CD4-positive, alpha-beta T cell treated with Interferon alpha-2 for 1 hour (primary cell): ENCODE results near the gene HRK.

ENCODE experiments used
- DNase-seq, 2 donors: peaks; one replicate each; pipeline ENCODE4 v3.0.0-alpha.2; 2020 to 2022

Gene HRK

DNA sequence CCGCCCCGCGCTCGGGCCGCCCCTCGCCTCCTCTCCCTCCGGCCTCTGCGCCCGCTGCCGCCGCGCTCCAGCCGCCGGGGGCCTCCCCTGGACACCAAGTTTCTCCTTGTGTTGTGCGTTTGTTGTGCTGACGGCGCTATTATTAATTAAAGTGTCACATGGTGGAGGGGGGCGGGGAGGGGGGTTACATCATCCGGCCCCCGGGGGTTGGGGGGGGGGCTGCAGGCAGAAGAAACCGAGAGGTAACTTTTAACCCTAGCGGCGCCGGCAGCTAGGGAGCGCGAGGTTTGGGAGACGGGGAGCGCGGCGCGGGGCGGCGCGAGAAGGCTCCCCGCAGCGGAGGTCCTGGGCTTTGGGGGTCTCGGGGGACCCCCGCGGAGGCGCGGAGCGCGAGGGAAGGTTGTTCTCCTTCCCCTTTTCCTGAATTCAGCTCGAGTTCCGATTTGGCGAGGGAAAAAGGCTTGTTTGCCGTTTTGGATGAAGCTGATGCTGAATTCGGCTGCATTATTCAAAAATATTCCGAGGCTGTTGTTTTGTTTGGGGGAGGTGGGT lies at the start of gene HRK:
Gene HRK, minus strand, starts transcription at position 117 of the 552 bp plus-strand sequence. CDS start 134 bp downstream, outside the sequence.
- no peak for DNase-seq

DNA sequence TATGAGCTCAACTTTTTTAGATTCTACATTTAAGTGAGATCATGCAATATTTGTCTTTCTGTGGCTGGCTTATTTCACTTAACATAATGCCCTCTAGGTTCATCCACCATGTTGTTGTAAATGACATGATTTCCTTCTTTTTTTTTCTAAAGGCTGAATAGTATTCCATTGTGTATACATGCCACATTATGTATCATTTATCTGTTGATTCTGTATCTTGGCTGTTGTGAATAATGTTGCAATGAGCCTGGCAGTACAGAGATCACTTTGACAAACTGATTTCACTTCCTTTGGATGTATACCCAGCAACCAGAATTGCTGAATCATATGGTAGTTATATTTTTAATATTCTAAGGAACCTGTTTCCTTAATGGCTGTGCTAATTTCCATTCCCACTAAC lies 48.6 kb upstream of the HRK start:
- DNase-seq = no peak

DNA sequence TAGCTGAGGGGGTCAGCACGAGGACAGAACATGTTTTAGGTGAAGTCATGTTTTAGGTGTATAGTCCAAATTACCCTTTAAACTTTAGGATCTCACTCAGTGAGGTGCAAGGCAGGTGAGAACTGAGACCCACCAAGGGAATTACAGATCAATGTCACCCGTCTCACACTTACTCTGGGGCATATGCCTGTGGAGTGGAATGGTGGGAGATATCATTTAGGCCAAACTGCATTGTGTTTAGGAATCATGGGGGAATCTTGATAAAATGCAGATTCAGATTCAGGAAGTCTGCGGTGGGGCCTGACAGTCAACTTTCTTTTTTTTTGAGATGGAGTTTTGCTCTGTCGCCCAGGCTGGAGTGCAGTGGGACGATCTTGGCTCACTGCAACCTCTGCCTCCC lies 47.3 kb upstream of the HRK start:
- DNase-seq = no peak

DNA sequence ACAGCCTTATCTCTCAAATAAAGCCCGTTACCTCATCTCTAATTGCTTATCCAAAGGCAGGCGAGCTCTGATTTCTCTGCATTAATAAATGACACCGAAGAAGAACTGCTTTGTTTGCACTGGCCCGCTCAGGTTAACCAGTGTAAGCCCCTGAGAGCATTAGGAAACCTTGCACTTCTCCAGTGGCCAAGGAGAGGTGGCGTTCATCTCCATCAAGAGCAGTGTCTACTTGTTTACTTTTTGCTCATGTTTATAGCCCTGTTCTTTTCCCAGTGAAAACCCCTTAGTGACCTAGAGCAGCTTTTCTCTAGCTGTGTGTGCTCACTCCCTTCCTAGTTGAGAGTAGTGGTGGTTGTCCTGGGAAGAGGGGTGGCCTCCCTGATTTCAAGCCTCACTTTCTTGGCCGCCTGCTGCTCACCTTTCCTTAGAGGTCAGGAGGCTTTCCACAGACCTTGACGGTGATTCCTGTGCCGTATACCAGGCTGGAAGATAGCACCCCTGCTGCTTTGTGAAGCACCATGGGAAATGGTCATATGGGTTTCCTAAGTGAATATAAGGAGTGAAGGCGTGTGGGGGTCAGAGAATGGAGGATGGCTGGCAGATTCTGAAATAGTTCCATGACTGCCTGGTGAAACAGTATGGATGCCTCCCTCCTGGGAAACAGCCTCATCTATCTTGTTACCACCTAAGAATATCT lies 46.2 kb upstream of the HRK start:
- DNase-seq = no peak

DNA sequence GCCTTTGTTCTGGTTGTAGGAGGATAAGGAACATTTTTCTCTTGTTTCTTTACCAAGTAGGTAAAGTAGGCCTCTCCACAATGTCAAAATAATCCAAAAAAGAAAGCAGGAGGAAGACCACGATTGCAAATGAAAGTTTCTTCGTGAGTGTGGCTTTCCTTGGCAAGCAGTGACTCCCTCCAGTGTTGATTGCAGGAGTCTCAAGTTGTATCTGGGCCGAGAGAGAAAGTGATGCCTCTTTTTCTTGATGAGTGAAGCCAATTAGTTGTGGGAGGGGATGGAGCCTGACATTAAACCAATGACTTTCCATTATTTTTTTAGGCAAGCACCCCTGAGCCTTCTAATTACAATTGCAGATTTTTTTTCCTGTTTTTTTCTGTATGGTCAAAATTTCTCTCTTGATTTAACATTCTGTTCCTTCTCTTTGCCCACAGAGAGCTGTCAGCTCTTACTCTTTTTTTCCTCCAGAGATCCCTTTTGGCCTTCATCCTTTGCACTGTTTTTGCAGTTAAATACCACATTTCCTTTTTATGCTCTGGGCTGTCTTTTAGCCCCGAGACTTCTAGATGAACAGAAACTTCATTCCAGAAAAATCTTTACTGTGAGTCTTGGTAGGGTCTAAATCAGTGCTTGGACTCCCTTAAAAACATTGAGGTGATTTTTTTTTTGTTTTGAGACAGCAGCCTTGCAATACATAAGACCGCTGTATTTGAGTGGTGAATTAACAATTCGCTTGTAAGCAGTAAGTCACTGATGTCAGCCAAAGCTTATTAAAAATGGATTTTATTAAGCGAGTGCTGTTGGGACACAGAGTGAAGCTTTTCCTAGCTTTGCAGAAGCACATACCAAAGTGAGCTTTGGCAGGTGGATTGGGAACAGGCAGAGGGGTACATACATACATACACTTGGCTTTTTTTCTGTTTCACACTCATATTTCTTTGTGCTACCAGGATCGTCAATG lies 45.3 kb upstream of the HRK start:
- no peak for DNase-seq

DNA sequence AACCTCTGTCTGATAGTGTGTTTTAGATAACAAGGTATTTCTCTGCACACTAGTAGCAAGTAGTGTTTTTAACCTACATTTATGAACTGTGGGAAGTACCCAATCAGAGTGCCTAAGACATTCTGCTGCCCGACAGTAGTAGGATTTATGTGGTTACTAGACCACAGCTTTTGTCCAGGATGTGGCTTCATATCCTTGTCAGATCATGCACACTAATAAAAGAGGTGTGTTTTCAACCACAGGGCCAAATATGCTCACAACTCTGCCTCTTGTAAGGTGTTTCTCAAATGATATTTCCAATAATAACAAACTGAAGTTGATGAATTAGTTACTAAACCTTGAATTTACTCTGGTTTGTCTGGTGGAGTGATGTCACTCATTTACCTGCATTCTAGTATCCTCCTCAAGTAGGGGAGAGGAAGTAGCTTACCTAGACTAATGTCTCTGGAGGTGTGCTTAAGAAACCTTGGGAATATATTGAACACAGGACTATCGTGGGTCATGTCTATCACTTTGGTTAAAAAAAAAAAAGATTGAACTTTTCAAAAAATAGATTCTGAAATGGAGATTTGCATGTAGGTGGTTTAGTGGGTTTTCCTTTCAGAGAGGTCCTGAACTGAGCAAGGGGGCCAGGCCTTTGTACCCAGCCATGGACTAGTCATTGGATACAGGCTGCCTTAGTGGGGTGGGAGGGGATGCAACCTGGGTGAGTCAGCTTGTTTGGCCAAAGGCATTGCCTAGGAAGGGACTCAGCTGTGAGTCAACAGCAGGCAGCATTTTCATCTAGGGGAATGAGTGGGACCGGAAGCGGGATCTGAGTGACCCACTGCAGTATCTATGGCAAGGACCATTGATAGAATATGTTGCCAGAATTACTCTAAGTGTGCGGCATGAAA lies 43.6 kb upstream of the HRK start:
- DNase-seq = peak; percentile 58 to 84

DNA sequence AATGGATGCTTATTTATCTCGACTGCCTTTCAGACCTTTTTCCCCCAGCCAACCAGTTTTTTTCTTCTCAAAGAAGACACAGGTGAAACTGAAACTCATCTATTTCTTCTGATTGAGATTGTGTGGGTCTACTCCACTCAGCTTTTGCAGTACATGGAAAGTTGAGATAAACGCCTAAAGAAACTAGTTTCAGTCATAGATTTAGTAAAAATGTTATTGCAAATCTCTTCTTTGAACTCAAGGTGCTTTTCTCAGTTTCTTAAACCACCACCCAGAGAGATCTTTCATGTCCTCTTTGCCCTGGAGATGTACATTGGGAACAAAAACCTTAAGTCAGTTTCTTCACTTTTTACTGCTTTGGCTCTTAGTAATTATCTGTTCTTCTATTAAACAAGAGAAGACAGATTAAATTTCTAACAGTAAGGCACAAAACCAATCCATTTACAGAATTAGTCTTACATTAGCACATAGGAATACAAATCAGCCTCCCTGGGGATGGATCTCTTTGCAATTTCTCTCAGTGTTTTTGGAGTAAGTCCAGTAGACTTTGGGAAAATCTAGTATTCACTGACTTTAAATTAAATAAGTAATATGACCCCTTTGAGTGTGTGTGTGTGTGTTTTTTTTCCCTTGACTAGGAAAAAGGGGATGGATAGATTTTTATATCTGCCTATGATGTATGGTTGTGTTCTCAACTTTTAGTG lies 41.1 kb upstream of the HRK start:
- peak in 1 of 2 donors; percentile 34 for DNase-seq

DNA sequence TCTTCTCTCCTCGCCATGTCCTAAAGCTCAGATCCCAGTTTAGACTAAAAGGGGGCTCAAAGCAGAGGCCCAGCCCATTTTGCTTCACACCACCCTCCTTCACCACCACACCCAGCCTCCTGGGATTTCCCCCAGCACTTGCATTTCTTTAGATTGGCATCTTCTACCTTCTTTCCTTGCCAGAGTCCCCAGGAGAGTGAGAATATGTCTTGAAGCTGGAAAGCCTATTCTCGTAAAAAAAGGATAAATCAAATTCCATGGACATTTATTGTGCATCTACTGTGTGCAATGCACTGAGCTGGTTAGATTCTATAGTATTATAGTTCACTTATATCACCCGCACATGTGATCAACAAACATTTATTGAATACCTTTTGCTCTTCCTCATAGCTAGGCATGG lies 39.7 kb upstream of the HRK start:
- DNase-seq = no peak

DNA sequence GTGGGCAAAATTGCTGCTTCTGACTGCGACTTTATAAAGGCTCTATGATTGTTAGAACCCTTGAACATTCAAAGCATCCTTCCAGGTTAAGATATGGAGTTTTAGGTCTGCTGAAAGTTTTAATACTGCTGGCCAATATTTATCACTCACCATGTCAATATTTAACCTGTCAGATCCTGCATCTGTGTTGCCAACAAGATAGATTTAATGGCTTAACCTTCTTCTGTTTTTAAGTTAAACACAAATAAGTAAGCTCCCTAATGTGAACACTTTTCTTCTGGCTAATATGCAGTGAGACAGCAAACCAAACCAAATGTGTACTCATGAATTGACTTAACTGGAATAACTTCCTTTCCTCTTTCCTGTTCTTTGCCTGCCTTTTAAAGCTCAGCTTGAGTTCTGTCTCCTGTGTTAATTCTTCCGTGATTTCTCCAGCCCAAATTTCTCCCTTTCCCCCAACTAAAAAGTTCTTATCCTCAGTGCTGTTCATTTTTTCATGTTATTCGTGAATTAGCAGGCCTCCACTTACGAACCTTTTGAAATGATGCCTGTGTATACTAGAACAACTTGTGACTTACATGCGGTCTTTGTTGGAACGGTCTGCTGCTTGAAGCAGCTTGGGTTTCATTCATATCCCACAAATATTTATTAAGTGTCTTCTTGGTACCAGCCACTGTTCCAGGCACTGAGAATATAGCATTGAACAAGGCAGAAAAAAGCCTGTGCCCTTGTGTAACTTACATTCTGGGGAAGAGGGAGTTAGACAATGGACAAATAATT lies 38.7 kb upstream of the HRK start:
- no peak for DNase-seq

DNA sequence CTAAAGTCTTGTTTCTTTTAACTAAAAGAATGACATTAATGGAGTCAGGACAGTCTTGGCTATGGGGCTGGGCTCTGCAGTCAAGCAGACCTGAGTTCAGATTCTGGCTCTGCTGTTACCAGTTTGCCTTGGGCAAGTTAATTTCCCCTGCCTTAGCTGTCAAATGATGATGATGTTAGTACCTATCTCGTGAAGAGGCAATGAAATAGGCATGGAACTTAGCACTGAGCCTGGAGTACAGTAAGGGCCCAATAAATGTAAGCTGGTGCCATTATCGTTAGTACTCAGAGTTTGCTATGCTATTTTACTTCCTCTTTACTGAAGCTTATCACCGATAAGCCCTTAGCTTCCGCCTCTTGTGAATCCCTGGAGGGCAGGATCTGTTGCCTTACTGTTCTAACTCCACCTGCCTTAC lies 38.0 kb upstream of the HRK start:
- no peak for DNase-seq

DNA sequence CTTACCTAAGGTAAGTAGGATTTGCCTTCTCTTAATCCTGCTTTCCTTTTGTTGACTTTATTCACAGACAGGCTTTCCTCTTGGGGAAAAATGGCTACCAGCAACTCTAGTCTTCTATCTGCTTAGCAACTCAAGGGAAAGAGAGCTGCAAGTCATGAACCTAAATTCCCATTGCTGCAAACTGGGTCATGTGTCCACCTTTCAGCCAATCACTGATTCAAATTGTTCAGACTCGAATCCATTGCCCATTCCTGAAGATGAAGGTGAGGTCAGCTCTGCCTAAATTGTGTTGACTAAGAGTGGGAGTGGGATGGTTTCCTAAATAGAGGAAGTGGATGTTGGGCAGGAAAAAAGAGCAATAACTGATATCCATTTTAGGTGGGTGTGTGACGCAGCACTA lies 37.2 kb upstream of the HRK start:
- no peak for DNase-seq

DNA sequence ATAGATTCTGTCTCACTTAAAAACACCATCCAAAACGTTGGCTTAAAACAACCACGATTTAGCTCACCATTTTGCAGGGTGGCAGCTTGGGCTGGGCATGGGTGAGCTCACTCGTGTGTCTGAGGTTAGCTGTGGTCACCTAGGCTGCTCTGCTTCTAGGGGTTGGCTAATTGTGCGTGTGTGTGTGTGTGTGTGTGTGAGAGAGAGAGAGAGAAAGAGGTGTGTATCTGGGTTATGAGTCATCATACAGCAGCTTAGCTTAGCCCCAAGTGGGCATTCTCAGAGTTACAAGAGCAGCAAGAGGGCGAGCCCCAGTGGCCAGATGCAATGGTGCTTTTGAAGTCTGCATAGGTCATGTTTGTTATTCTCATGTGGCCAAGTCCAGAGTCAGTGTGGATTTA lies 35.5 kb upstream of the HRK start:
- DNase-seq = peak; percentile 56 to 67

DNA sequence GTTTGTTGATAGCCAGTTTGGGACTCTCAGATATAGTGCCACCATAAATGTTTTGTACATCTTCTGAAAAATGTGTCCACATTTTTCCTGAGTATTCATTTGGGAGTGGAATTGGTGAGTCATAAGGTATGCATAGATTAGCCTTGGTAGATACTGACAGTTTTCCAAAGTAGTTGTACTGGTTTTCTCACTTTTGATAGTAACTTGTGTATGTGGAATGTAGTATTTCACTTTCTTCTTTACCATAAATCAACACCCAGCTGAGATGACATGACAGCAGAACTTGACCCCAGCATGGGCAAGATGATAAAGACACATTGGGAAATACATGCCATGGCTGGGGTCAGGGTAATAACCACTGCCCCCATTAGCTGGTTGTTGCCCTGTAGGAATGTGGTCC lies 34.9 kb upstream of the HRK start:
- DNase-seq = no peak

DNA sequence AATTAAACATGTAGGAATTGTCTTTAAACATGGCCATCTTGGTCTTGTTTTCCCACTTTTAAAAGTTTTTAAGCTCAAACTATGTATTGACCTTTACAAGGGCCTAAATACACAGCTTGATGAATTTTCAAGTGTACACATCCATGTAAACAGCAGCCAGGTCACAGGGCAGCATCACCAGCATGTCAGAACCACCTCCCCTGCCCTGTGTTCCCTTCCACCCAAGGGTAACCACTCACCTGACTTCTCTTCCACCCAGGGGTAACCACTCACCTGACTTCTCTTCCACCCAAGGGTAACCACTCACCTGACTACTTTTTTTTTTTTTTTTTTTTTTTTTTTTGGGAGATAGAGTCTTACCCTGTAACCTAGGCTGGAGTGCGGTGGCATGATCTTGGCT lies 34.1 kb upstream of the HRK start:
- DNase-seq = no peak

DNA sequence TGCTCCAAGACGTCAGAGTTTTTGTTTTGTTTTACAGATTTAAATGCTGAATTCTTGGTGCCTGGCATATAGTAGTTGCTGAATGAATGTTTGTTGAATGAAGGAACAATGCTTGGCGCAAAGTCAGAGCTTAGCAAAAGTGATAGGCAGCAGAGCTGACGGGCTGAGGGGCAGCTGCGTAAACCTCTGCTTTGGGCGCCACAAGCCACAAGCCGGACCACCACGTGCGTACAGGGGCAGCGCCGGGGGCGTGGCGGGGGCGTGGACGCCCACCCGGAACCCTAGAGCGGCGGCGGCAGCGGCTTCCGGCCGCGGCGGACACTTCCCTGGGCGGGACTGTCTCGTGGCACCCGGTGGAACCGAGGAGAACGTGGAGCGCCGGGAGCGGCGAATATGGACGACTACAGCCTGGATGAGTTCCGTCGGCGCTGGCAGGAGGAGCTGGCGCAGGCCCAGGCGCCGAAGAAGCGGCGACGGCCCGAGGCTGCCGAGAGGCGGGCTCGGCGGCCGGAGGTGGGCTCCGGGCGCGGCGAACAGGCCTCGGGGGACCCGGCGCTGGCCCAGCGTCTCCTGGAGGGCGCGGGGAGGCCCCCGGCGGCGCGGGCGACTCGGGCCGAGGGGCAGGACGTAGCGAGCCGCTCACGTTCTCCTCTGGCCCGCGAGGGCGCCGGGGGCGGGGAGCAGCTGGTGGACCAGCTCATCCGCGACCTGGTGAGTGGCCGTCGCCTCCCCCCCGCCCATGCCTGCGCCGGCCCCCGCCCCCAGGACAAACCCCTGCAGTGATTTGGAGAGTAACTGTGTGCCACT lies 29.6 kb upstream of the HRK start, which contains the start of gene FBXW8:
Gene FBXW8, plus strand, starts transcription at position 306 of the 807 bp plus-strand sequence. Its CDS starts 88 bp downstream, at position 394.
- peak; percentile 54 to 68 for DNase-seq

DNA sequence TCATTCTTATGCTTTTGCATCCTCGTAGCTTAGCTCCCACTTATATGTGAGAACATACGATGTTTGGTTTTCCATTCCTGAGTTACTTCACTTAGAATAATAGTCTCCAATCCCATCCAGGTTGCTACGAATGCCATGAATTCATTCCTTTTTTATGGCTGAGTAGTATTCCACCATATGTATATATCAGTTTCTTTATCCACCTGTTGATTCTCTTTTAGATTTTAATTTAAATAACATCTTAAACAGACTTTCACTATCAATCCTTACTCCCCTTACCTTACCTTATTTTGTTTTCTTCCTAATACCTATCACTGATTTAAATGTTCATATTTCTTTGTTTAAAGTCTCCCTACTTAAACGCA lies 29.0 kb upstream of the HRK start:
- no peak for DNase-seq

DNA sequence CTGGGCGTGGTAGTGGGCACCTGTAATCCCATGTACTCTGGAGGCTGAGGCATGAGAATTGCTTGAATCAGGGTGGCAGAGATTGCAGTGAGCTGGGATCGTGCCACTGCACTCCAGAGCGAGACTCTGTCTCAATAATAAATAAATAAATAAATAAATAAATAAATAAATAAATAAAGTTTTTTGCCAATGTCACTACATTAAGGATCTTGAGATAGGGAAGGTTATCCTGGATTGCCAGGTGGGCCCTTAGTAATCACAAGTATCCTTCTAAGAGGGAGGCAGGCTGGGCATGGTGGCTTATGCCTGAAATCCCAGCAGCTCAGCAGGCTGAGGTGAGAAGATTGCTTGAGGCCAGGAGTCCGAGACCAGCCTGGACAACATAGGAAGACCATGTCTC lies 25.0 kb upstream of the HRK start:
- DNase-seq = no peak

DNA sequence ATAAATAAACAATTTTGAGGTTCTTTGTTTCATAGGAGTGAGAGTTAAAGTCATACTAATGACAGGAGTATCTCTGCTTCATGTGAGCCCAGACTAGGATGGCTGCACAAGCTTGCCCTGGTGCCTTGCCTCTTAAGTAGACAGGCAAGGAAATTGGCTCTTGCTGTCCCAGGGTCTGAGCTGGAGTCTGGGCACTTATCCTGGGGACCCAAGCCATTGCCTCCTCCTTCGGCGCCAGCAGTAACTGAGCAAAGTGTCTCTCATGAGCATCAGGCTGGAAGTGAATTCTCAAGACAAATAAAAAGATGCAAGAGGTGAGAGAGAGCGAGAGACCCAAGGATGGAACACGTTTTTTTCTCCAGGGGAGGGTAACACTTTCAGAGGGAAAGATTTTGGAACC lies 22.6 kb upstream of the HRK start:
- DNase-seq = no peak

DNA sequence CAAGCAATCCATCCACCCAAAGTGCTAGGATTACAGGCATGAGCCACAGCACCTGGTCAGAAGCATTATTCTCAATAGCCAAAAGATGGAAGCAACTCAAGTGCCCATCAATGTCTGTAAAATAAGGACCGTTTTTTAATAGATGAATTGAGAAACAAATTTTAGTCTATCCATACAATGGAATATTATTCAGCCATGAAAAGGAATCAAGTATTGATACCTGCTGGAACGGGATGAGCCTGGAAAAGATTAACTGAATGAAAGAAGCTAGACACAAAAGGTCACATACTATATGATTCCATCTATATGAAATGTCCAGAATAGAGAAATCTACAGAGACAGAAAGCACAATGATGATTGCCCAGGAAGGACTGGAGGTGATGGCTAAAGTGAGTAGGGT lies 20.4 kb upstream of the HRK start:
- no peak for DNase-seq

DNA sequence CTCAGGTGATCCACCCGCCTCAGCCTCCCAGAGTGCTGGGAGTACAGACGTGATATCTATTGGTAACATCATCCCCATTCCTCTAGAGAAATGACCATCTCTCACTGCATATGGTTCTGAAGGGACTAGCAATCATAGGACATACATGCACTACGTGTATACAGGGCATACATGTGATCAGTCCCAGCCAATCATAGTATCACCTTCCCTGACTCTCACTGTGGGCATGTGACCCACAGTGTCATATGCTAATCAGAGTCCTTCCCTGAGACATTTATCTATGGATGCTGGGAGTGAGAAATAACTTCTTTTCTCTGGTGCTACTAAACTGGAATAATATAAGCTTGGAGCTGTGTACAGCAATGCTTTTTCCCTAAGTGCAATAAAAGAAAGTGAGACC lies 17.4 kb upstream of the HRK start:
- no peak for DNase-seq
